ENCODE data around the gene CSNK1A1.
"Not testable (repeated sequence)": the region's sequence is repeated elsewhere in the genome, so short reads cannot be mapped to it uniquely, and the experiment has no call there.

The CSNK1A1 gene

DNA sequence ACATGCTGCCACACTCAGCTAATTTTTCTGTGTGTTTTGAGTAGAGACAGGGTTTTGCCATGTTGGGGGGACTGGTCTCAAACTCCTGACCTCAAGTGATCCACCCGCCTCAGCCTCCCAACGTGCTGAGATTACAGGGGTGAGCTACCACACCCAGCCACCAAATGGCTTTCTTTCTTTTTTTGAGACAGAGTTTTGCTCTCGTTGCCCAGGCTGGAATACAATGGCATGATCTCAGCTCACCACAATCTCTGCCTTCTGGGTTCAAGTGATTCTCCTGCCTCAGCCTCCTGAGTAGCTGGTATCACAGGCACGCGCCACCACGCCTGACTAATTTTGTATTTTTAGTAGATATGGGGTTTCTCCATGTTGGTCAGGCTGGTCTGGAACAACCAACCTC, 15.5 kb downstream of the CSNK1A1 start:
- not testable (repeated sequence) for H3K36me3 ChIP-seq (ENCODE audit: control insufficient read depth, insufficient read depth, low read length); H3K4me1 ChIP-seq (ENCODE audit: control insufficient read depth, insufficient read depth, low read length); H3K27me3 ChIP-seq (ENCODE audit: control insufficient read depth, insufficient read depth, low read length, poor library complexity, severe bottlenecking); H3K4me3 ChIP-seq (ENCODE audit: insufficient read depth, low read depth, low read length); H3K9me3 ChIP-seq (ENCODE audit: control insufficient read depth, low read length); H3K27ac ChIP-seq (ENCODE audit: insufficient read depth, low read depth, low read length, poor library complexity, severe bottlenecking)
- WGBS, 2 experiments, result 89 to 94% methylated on average over 6 of the region's 6 CpGs

DNA sequence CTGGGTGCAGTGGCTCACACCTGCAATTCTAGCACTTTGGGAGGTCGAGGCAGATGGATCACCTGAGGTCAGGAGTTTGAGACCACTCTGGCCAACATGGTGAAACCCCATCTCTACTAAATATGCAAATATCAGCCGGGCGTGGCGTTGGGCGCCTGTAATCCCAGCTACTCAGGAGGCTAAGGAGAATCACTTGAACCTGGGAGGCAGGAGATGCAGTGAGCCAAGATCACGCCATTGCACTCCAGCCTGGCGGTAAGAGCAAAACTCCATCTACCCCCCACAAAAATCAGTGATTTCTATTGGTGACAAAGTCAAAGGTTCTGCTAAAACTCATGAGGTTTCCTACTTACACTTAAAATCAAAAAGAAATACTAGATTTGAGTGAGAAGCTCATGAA, 18.8 kb downstream of the CSNK1A1 start:
- H3K27ac ChIP-seq (ENCODE audit: insufficient read depth, low read depth, low read length, poor library complexity, severe bottlenecking), result no peak overlapping the region
- no peaks in the 10 kb centered on the region for H3K36me3 ChIP-seq (ENCODE audit: control insufficient read depth, insufficient read depth, low read length)
- no peak overlapping the region for H3K4me3 ChIP-seq (ENCODE audit: insufficient read depth, low read depth, low read length)
- 89 to 95% methylated on average over 7 of the region's 7 CpGs for WGBS, 2 experiments
- no peaks in the 10 kb centered on the region for H3K27me3 ChIP-seq (ENCODE audit: control insufficient read depth, insufficient read depth, low read length, poor library complexity, severe bottlenecking)
- no peaks in the 10 kb centered on the region for H3K4me1 ChIP-seq (ENCODE audit: control insufficient read depth, insufficient read depth, low read length)
- H3K9me3 ChIP-seq (ENCODE audit: control insufficient read depth, low read length), result no peaks in the 10 kb centered on the region

DNA sequence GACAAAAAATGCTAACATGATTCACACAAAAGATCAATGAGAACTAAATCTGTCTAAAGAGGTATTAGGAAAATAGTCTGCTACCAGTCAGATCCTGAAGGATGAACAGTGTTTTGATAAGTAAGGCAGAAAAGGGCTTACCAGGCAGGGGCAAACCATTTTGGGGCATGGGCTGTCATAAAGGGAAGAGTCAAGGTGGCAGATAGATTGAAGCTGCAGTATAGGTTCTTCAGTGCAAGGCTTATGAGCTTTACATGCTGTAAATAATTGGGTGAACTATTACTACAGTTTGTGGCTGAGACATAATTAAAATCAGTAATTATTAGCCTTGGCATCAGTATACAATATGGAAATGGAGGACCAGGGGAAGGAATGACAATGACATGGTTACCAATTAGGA, 21.8 kb downstream of the CSNK1A1 start:
- Histone ChIP-seq H3K4me1 (ENCODE audit: control insufficient read depth, insufficient read depth, low read length) (no peaks in the 10 kb centered on the region), H3K9me3 (ENCODE audit: control insufficient read depth, low read length) (no peaks in the 10 kb centered on the region), H3K4me3 (ENCODE audit: insufficient read depth, low read depth, low read length) (no peak overlapping the region), H3K27ac (ENCODE audit: insufficient read depth, low read depth, low read length, poor library complexity, severe bottlenecking) (no peak overlapping the region), H3K36me3 (ENCODE audit: control insufficient read depth, insufficient read depth, low read length) (peaks cover 8% of the 10 kb centered on the region), H3K27me3 (ENCODE audit: control insufficient read depth, insufficient read depth, low read length, poor library complexity, severe bottlenecking) (no peaks in the 10 kb centered on the region)

DNA sequence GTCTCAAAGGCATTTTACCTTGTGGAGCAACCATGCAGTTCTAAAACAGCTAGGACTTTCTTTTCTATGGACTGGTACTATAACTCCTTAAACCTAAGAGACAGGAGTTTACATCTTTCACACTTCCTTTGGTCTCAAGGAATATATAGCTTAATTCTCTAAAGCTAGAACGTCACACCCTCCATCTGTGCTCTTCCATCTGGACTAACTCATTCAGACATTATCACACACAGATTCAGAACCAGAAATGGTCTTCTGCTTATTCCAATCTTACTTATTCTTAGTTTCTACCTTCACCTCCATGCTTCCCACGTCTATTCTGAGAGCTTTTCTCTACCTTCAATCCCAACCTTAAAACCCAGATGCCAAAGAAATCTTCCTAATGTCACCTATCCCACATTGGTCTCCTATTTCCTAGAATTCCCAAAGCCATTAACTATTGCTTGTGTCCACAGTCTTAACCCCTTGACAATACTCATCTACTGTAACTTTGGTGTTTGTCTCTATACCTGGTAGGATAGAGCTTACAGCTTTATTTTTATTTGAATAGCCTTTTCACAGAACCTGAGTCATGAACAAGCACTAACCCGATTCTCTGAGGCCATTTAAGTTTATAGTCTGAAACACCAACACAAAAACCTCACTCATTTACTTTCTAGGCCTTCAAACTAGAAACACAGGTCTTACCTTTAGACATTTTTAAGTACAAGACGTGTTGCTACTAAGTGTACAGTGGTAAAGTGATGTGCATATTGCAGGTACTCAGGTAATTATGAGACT, 22.8 kb downstream of the CSNK1A1 start:
- H3K27me3 ChIP-seq (ENCODE audit: control insufficient read depth, insufficient read depth, low read length, poor library complexity, severe bottlenecking), result no peaks in the 10 kb centered on the region
- H3K9me3 ChIP-seq (ENCODE audit: control insufficient read depth, low read length), result no peaks in the 10 kb centered on the region
- H3K36me3 ChIP-seq (ENCODE audit: control insufficient read depth, insufficient read depth, low read length), result peaks cover 11% of the 10 kb centered on the region
- H3K4me1 ChIP-seq (ENCODE audit: control insufficient read depth, insufficient read depth, low read length), result no peaks in the 10 kb centered on the region
- H3K27ac ChIP-seq (ENCODE audit: insufficient read depth, low read depth, low read length, poor library complexity, severe bottlenecking), result no peak overlapping the region
- no peak overlapping the region for H3K4me3 ChIP-seq (ENCODE audit: insufficient read depth, low read depth, low read length)
- 90 to 92% methylated on average over 4 of the region's 4 CpGs for WGBS, 2 experiments

DNA sequence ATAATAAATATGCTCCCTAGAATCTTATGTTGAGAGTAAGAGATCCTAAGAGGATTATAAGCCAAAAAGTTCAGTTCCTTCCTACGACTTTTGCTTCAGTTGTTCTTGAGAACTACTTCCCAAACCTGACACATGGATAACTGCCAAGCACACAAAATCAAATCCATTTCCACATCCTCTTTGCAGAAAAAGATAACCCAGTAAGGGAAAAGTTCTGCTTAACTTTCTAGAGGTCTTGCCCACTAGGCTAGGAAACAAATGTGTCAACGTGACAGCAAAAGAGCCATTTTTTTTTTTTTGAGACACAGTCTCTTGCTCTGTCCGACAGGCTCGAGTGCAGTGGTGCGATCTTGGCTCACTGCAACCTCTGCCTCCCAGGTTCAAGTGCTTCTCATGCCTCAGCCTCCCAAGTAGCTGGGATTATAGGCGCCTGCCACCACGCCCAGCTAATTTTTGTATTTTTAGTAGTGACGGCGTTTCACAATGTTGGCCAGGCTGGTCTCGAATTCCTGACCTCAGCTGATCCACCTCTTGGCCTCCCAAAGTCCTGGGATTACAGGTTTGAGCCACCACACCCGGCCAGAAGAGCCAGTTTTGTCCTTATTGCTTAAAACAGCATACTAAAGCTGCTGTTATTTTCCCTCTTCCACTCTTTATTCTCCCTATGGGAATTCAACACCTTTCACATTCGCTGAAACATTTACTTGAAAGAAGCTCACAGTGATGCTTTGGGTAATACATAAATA, 24.2 kb downstream of the CSNK1A1 start:
- H3K4me3 ChIP-seq (ENCODE audit: insufficient read depth, low read depth, low read length), result no peak overlapping the region
- no peaks in the 10 kb centered on the region for H3K4me1 ChIP-seq (ENCODE audit: control insufficient read depth, insufficient read depth, low read length)
- 87 to 92% methylated on average over 12 of the region's 12 CpGs for WGBS, 2 experiments
- H3K27ac ChIP-seq (ENCODE audit: insufficient read depth, low read depth, low read length, poor library complexity, severe bottlenecking), result no peak overlapping the region
- no peaks in the 10 kb centered on the region for H3K9me3 ChIP-seq (ENCODE audit: control insufficient read depth, low read length)
- peaks cover 14% of the 10 kb centered on the region for H3K36me3 ChIP-seq (ENCODE audit: control insufficient read depth, insufficient read depth, low read length)
- no peaks in the 10 kb centered on the region for H3K27me3 ChIP-seq (ENCODE audit: control insufficient read depth, insufficient read depth, low read length, poor library complexity, severe bottlenecking)

DNA sequence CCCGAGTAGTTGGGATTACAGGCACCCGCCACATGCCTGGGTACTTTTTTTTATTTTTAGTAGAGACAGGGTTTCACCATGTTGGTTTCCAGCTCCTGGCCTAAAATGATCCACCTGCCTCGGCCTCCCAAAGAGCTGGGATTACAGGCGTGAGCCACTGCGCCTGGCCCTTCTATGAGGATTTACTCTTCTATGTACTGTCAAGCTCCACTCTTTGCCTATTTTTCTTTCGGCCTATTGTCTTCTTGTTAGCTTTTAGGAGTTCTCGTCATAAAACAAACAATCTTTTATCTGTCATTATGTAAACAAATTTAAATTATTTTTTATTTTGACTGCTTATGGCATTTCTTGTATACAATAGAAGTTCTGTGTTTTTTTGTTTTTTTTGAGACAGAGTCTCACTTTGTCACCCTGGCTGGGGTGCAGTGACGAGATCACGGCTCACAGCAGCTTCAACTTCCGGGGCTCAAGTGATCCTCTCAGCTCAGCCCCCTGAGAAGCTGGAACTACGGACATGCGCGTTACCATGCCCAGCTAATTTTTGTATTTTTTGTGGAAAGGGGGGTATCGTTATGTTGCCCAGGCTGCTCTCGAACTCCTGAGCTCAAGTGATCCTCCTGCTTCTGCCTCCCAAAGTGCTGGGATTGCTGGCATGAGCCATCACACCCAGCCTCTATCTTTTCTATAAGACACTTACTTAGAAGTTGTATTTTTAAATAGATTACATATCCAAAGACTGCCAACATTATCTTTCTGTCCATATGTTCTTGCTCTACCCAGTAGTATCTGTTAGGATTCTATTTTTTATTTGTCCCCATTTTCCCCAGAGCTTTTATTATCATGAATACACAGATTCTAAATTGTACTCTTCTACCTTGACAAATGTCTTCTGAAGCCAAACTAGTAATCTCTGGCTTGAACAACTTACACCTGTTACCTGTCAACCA, 29.2 kb downstream of the CSNK1A1 start:
- H3K4me3 ChIP-seq (ENCODE audit: insufficient read depth, low read depth, low read length), result no peak overlapping the region
- WGBS, 2 experiments, result 95% methylated on average over 14 to 15 of the region's 15 CpGs
- H3K27me3 ChIP-seq (ENCODE audit: control insufficient read depth, insufficient read depth, low read length, poor library complexity, severe bottlenecking), result no peaks in the 10 kb centered on the region
- H3K4me1 ChIP-seq (ENCODE audit: control insufficient read depth, insufficient read depth, low read length), result peaks cover 2% of the 10 kb centered on the region
- H3K9me3 ChIP-seq (ENCODE audit: control insufficient read depth, low read length), result no peaks in the 10 kb centered on the region
- no peak overlapping the region for H3K27ac ChIP-seq (ENCODE audit: insufficient read depth, low read depth, low read length, poor library complexity, severe bottlenecking)
- H3K36me3 ChIP-seq (ENCODE audit: control insufficient read depth, insufficient read depth, low read length), result peaks cover 14% of the 10 kb centered on the region

DNA sequence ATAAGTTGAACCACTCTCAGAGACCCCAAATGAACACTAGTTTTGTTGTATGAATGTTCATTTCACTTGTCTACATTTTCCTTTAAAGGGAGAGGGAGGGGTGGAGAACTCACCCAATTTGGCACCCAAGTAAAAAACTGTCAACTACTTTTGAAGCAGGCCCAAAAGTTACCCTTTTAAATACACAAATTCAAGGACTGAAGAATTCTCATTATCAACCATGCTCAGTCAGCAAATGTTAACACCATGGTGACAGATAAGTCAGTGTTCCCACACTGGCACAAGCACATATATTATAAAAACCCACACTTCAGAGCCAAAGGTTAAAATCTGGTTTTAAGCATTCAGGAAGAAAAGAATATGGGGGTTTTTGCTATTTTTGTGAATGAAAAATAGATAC, 31.6 kb downstream of the CSNK1A1 start:
- Histone ChIP-seq H3K4me3 (ENCODE audit: insufficient read depth, low read depth, low read length) (no peak overlapping the region), H3K9me3 (ENCODE audit: control insufficient read depth, low read length) (no peaks in the 10 kb centered on the region), H3K27me3 (ENCODE audit: control insufficient read depth, insufficient read depth, low read length, poor library complexity, severe bottlenecking) (no peaks in the 10 kb centered on the region), H3K36me3 (ENCODE audit: control insufficient read depth, insufficient read depth, low read length) (peaks cover 7% of the 10 kb centered on the region), H3K4me1 (ENCODE audit: control insufficient read depth, insufficient read depth, low read length) (peaks cover 2% of the 10 kb centered on the region), H3K27ac (ENCODE audit: insufficient read depth, low read depth, low read length, poor library complexity, severe bottlenecking) (no peak overlapping the region)

DNA sequence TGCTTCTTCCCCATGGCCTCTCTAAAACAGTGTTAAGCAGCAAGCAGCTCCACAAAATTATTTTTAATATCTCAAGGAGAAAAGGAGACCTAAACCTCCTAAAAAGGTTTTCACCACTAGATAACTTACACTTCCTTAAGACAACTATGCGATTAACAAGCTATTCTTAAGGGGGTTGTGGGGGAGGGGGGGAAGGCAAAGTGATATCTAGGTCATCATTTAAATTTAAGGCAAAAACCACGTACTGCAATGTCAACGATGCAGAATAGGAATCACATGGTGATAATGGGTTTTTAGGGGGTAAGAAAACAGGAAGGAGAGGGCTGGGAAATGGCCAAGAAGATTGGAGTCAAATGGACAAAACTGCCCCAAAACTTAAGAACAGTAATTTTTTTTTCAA, 32.6 kb downstream of the CSNK1A1 start:
- H3K4me1 ChIP-seq (ENCODE audit: control insufficient read depth, insufficient read depth, low read length), result peaks cover 2% of the 10 kb centered on the region
- H3K9me3 ChIP-seq (ENCODE audit: control insufficient read depth, low read length), result no peaks in the 10 kb centered on the region
- H3K36me3 ChIP-seq (ENCODE audit: control insufficient read depth, insufficient read depth, low read length), result peaks cover 3% of the 10 kb centered on the region
- no peaks in the 10 kb centered on the region for H3K27me3 ChIP-seq (ENCODE audit: control insufficient read depth, insufficient read depth, low read length, poor library complexity, severe bottlenecking)
- no peak overlapping the region for H3K27ac ChIP-seq (ENCODE audit: insufficient read depth, low read depth, low read length, poor library complexity, severe bottlenecking)
- no peak overlapping the region for H3K4me3 ChIP-seq (ENCODE audit: insufficient read depth, low read depth, low read length)
- 58 to 61% methylated on average over 2 to 3 of the region's 3 CpGs for WGBS, 2 experiments

DNA sequence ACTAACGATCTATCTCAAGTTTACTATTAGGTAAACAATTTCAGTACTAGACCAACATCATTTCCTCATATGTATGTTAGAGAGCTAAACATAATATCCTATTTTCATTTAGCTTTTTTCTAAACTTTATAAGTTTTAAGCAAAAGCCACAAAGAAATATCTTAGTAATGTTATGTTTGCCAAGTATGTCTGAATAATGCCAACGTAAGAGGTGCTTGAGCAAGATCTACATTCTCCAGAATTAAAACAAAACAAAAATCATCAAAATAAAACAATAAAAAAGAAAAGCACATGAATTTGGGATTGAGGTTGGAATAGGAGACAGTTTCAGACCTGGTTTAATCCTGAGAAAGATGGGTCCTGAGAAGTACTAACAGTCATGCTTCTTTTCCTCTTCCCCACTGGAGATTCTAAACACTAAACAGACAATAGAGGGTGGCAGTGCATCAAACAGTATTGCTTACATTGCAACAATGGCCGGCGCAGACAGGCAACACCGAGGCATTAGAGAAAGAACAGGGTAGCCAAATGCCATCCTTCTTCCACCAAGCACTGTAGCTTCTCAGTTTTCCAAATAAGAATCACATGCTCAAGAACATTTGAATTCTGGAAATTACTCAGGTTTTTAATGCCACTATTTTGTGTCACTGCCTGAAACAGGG, 33.6 kb downstream of the CSNK1A1 start:
- no peaks in the 10 kb centered on the region for H3K27me3 ChIP-seq (ENCODE audit: control insufficient read depth, insufficient read depth, low read length, poor library complexity, severe bottlenecking)
- peaks cover 6% of the 10 kb centered on the region for H3K36me3 ChIP-seq (ENCODE audit: control insufficient read depth, insufficient read depth, low read length)
- peaks cover 2% of the 10 kb centered on the region for H3K4me1 ChIP-seq (ENCODE audit: control insufficient read depth, insufficient read depth, low read length)
- H3K4me3 ChIP-seq (ENCODE audit: insufficient read depth, low read depth, low read length), result no peak overlapping the region
- no peaks in the 10 kb centered on the region for H3K9me3 ChIP-seq (ENCODE audit: control insufficient read depth, low read length)
- WGBS, 2 experiments, result 89 to 91% methylated on average over 4 to 5 of the region's 5 CpGs
- H3K27ac ChIP-seq (ENCODE audit: insufficient read depth, low read depth, low read length, poor library complexity, severe bottlenecking), result no peak overlapping the region
